ENCODE data around the gene CCDC97. TPM values are rescaled to one million over a fixed set of nuclear protein-coding genes. Genes with fewer than 3 reads are reported as not detected.
A peak's percentile ranks its signal among the peaks of the same experiment; 100 is the strongest.

Gene CCDC97
- total RNA-seq: 10 to 100 TPM in 2 of 4 donors, 1 to 10 TPM in 2; 4.4 to 38.0 (median 10.8) TPM

DNA sequence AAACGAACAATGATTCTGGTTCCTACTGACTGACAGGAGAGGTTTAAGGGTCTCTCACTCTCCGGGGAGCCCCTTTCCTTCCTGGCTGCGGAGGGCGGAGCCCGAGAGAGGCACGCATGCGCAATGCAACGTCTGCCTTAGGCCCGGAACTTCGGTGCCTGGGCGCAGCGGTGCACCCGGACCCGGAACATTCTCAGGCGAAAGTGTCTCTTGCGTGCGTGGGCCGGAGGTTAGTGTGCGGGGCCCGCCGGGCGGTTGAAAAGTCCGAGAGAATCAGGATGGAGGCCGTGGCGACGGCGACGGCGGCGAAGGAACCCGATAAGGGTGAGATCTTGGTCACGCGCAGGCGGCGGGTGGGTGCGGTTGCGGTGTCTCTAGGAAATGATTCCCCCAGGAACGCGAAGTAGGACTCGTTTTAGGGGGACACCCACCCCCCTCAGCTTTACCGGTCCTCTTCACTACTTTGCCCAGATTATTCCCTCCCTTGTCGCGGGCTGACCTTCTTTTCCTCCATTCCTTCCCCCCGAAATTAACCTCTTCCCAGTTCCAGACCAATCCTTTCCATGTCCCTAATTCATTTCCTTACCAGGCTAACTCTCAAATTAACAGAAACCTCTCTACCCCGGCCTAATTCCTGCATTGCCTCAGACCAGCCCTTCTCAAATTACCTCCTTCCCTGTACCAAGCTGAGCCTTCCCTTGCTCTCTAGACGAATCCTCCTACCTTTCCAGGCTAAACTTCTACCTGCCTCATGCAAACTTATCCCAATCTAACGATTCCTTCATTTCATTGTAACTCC is at the start of gene CCDC97:
CCDC97 (plus strand) TSS at position 140 of the 799 bp plus-strand sequence; CDS start at position 279, 139 bp downstream.
- intact Hi-C loops (cut with DNase I; ENCODE audit: low total_unique reads): no loop called here
- Histone ChIP-seq H3K36me3 (no peaks in the 10 kb centered on the region), H3K27ac (peak within 1 kb of the TSS; percentile 90 to 96), H3K27me3 (no peaks in the 10 kb centered on the region), H3K4me1 (peaks cover 3 to 10% of the 10 kb centered on the region in 2 donors), H3K4me3 (peak within 1 kb of the TSS; percentile 63 to 78), H3K9me3 (no peaks in the 10 kb centered on the region)
- peak; percentile 32 to 70 for TF ChIP-seq POLR2A (IDR thresholded peaks at IDR 0.05)
- TF ChIP-seq, protein P1, sequence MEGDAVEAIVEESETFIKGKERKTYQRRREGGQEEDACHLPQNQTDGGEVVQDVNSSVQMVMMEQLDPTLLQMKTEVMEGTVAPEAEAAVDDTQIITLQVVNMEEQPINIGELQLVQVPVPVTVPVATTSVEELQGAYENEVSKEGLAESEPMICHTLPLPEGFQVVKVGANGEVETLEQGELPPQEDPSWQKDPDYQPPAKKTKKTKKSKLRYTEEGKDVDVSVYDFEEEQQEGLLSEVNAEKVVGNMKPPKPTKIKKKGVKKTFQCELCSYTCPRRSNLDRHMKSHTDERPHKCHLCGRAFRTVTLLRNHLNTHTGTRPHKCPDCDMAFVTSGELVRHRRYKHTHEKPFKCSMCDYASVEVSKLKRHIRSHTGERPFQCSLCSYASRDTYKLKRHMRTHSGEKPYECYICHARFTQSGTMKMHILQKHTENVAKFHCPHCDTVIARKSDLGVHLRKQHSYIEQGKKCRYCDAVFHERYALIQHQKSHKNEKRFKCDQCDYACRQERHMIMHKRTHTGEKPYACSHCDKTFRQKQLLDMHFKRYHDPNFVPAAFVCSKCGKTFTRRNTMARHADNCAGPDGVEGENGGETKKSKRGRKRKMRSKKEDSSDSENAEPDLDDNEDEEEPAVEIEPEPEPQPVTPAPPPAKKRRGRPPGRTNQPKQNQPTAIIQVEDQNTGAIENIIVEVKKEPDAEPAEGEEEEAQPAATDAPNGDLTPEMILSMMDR (IDR thresholded peaks at IDR 0.05): peak in 1 of 4 experiments; percentile 2
- peak; percentile 85 to 89 for DNase-seq

DNA sequence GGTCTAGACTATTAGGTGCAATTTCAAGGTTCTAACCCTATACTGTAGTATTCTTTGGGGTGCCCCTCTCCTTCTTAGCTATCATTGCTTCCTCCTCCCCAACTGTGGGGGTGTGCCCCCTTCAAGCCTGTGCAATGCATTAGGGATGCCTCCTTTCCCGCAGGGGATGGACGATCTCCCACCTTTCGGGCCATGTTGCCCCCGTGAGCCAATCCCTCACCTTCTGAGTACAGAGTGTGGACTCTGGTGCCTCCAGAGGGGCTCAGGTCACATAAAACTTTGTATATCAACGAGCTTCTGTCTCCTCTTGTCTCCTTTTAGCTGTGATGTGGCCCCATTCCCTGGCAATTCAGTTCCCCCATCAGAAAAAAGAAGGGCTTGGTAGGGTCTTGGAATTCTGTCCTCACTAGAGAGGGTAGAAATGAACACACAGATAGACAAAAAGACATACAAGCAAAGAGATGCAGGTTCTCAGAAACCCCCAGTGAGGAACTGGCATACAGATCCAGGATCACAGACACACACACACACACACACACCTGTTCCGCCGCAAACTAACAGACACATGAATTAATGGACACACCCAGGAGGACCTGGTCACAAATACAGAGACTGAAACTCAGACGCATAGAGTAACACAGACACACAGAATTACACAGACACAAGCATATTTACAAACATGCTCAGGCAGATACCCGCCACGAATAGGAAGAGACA is 48.3 kb upstream of the CCDC97 start:
- no peak for TF ChIP-seq POLR2A (IDR thresholded peaks at IDR 0.05)
- TF ChIP-seq, protein P1 (IDR thresholded peaks at IDR 0.05): no peak
- intact Hi-C loops (cut with DNase I; ENCODE audit: low total_unique reads): loop anchor here (5.0 kb wide), 1 partner anchor 59 kb away; no protein-coding TSS in a partner anchor
- Histone ChIP-seq H3K9me3 (no peaks in the 10 kb centered on the region), H3K4me1 (peaks cover 0 to 5% of the 10 kb centered on the region in 2 donors), H3K27me3 (no peaks in the 10 kb centered on the region), H3K36me3 (no peaks in the 10 kb centered on the region), H3K4me3 (peak overlapping the region; percentile 60 to 80), H3K27ac (peak overlapping the region; percentile 94 to 98)
- DNase-seq: no peak

DNA sequence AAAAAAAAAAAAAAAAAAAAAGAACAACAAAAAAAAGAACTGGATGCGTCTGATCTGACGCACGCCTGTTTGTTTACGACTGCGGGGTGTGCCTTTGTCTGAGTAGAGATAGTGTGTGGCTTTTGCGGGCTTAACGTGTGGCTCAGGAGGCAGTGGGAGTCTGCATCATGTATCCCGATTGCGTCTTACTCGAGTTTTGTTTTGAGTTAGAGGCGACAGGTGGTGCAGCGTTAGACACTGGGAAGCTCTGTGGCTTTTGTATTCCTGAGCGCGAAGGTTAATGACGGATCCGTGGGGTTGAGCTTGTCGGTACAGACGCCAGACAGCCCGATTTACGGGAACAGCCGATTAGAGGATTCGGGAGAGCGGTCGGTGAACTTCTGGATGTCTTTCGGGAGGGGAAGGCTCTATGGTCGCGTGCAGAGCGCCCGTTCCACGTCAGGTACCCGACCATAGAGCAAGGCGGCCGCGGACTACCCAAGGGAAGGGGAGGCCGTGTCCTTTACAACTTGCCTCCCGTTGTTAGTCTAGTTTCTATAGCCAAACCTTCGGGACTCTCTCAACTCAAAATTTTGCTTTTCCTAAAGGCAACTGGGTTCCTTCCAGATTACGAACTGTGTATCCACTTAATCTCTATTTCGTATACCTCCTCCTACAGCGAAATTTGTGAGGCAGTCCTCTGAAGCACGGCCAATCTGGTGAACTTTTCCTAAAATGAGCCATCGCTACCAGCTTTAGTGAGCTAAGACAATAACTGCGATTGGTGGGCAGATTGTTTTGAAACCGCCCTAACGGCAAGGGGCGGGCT is 46.7 kb upstream of the CCDC97 start:
- Histone ChIP-seq H3K9me3 (no peaks in the 10 kb centered on the region), H3K36me3 (no peaks in the 10 kb centered on the region), H3K27ac (peak overlapping the region; percentile 94 to 98), H3K27me3 (no peaks in the 10 kb centered on the region), H3K4me1 (peaks cover 0 to 11% of the 10 kb centered on the region in 2 donors), H3K4me3 (peak overlapping the region; percentile 60 to 80)
- TF ChIP-seq POLR2A (IDR thresholded peaks at IDR 0.05): peak; percentile 85 to 100
- TF ChIP-seq, protein P1 (IDR thresholded peaks at IDR 0.05): peak in 1 of 4 experiments; percentile 7
- intact Hi-C loops (cut with DNase I; ENCODE audit: low total_unique reads): loop anchor here (5.0 kb wide), 1 partner anchor 61 kb away; no protein-coding TSS in a partner anchor
- DNase-seq: peak; percentile 61 to 62

DNA sequence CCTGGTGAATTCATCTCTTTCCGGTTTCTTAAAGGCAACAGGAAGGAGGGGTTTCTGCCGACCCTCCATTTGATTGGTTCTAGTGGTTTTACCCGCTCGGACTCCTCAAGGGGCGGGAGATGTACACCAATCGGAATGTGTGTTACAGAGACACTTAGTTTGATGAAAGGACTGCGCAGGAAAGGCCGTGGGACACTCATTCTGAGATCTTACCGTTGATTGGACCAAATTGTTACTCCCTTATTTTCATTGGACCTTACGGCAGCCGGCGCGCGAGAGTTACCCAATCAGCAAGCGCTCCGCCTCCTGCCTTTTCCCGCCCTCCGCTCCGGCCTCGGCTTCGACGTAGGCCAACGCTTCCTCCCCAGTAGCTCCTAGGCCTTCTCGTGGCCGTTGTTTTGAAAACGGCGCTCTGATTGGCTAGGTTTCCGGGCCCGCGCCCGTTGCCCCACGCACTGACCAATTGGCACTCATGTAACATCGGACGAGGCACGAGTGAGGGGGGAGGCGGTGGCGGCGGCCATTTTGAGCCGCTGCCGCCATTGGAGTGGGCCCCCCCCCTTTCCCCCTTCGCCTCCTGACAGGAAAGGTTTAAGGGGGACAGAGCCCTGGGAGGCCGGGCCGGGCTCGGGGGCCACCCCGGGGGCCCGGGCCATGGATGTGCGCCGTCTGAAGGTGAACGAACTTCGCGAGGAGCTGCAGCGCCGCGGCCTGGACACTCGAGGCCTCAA is 46.0 kb upstream of the CCDC97 start, which contains the start of gene HNRNPUL1:
HNRNPUL1 (plus strand) TSS at position 523 of the 731 bp plus-strand sequence; CDS start at position 655, 132 bp downstream.
- intact Hi-C loops (cut with DNase I; ENCODE audit: low total_unique reads): loop anchor here (5.0 kb wide), 1 partner anchor 62 kb away; no protein-coding TSS in a partner anchor

More for the DNA sequence above, 46.0 kb upstream of the CCDC97 start, which contains the start of gene HNRNPUL1:
- no peaks in the 10 kb centered on the region for H3K9me3 ChIP-seq
- no peaks in the 10 kb centered on the region for H3K27me3 ChIP-seq
- TF ChIP-seq, protein P1 (IDR thresholded peaks at IDR 0.05): peak in 2 of 4 experiments; percentile 35 to 50
- peak; percentile 41 to 52 for TF ChIP-seq POLR2A (IDR thresholded peaks at IDR 0.05)
- H3K27ac ChIP-seq: peak within 1 kb of the TSS; percentile 98 to 99
- DNase-seq: peak; percentile 99
- H3K4me1 ChIP-seq: peaks cover 0 to 11% of the 10 kb centered on the region in 2 donors
- H3K36me3 ChIP-seq: no peaks in the 10 kb centered on the region
- peak within 1 kb of the TSS; percentile 80 to 90 for H3K4me3 ChIP-seq
